Measurements from ENCODE around the gene LHX5.

LHX5 gene

DNA sequence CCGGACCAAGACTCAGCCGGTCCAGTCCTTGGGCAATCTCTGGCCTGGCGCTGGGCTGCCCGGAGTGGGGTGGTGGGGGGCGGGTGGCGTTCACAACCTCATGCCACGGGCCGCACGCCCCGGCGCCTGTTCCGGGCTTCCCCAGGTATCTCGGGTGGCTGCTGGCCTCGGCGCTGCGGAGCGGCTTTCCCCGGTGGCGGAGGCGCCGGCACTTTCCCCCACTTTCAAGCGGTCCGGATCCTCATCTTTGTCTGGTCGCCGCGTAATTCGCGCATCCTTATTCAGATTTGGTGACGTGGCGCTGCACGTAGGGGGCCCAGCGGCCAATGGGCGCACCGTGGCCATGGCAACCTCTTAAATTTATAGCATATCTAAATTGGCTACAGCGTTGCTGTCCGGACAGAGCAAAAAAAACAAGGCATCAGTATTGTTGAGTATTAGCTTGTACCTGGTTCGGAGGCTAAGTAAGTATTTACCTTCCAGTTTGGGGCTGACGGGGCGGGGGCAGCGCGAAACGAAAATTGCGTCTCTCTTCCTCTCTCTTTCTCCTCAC lies at the start of gene LHX5:
Gene LHX5, minus strand, starts transcription at position 253 of the 553 bp plus-strand sequence. CDS start 373 bp downstream, outside the sequence.
- DNase-seq = no peak
- Histone ChIP-seq H3K27ac (no peak within 1 kb of the TSS), H3K27me3 (ENCODE audit: insufficient read depth, low read depth, severe bottlenecking) (peaks cover 29% of the 10 kb centered on the region), H3K36me3 (no peaks in the 10 kb centered on the region), H3K4me3 (ENCODE audit: low read depth, low read length) (no peak within 1 kb of the TSS), H3K9me3 (ENCODE audit: severe bottlenecking) (peaks cover 11% of the 10 kb centered on the region)
- TF ChIP-seq CTCF (IDR thresholded peaks at IDR 0.05; ENCODE audit: low read depth, low read length) = no peak

- no peak for DNase-seq
- no peak overlapping the region for H3K4me3 ChIP-seq (ENCODE audit: low read depth, low read length)
Measured at GRCh38 chr12:113519464-113520307, 48.0 kb upstream of the LHX5 start.

GRCh38 chr12:113515082-113515856 lies 43.6 kb upstream of the LHX5 start:
- TF ChIP-seq CTCF (IDR thresholded peaks at IDR 0.05; ENCODE audit: low read depth, low read length) = no peak
- H3K27ac ChIP-seq = no peak overlapping the region
- H3K36me3 ChIP-seq = no peaks in the 10 kb centered on the region
- H3K9me3 ChIP-seq (ENCODE audit: severe bottlenecking) = no peaks in the 10 kb centered on the region
- no peak overlapping the region for H3K4me3 ChIP-seq (ENCODE audit: low read depth, low read length)
- no peak for DNase-seq
- peaks cover 8% of the 10 kb centered on the region for H3K27me3 ChIP-seq (ENCODE audit: insufficient read depth, low read depth, severe bottlenecking)

More at GRCh38 chr12:113519464-113520307, 48.0 kb upstream of the LHX5 start:
- TF ChIP-seq CTCF (IDR thresholded peaks at IDR 0.05; ENCODE audit: low read depth, low read length) = no peak
- no peak overlapping the region for H3K27ac ChIP-seq
- H3K27me3 ChIP-seq (ENCODE audit: insufficient read depth, low read depth, severe bottlenecking) = peaks cover 15% of the 10 kb centered on the region
- no peaks in the 10 kb centered on the region for H3K36me3 ChIP-seq
- no peaks in the 10 kb centered on the region for H3K9me3 ChIP-seq (ENCODE audit: severe bottlenecking)

DNA sequence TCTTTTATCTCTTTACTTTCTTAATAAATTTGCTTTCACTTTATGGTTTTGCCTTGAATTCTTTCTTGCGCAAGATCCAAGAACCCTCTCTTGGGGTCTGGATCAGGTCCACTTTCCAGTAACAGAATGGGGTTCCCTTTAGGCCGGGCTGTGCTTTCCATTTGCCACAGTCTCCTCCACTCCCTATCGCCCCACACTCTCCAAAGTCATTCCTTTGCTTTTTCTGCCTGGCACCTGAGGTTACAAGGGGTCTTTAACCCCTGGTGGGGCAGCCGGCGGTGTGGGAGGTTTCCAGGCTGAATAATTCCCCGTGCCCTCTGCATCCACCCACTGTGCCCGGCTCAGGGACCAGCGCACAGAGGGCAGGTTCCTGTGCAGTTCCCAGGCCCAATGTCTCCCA lies 42.9 kb upstream of the LHX5 start:
- no peak for TF ChIP-seq CTCF (IDR thresholded peaks at IDR 0.05; ENCODE audit: low read depth, low read length)
- peaks cover 8% of the 10 kb centered on the region for H3K27me3 ChIP-seq (ENCODE audit: insufficient read depth, low read depth, severe bottlenecking)
- no peak overlapping the region for H3K27ac ChIP-seq
- H3K36me3 ChIP-seq = no peaks in the 10 kb centered on the region
- no peak for DNase-seq
- no peak overlapping the region for H3K4me3 ChIP-seq (ENCODE audit: low read depth, low read length)
- no peaks in the 10 kb centered on the region for H3K9me3 ChIP-seq (ENCODE audit: severe bottlenecking)

DNA sequence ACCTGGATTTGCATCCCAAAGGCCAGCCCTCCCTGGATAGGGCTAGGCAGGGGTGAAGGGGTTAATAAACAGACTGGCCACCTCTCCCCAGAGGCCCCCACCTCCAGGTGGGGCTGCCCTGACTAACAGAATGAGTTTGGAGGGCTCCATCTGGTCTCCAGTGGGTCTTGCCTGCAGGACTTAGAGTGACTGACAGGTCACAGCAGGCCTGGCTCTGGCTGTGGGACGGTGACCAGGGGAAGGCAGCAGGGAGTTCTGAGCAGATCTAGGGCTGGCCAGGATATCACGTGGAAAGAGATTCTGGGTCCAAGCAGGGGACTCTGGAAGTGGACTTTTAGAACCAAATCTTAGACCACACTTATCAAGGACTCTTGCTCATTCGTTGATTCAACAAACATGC lies 40.9 kb upstream of the LHX5 start:
- H3K27me3 ChIP-seq (ENCODE audit: insufficient read depth, low read depth, severe bottlenecking) = peaks cover 8% of the 10 kb centered on the region

More for the DNA sequence above, 40.9 kb upstream of the LHX5 start:
- TF ChIP-seq CTCF (IDR thresholded peaks at IDR 0.05; ENCODE audit: low read depth, low read length) = no peak
- no peaks in the 10 kb centered on the region for H3K9me3 ChIP-seq (ENCODE audit: severe bottlenecking)
- DNase-seq = peak; percentile 42
- H3K4me3 ChIP-seq (ENCODE audit: low read depth, low read length) = no peak overlapping the region
- H3K27ac ChIP-seq = no peak overlapping the region
- H3K36me3 ChIP-seq = no peaks in the 10 kb centered on the region

Data from WERI-Rb-1 (cell line).